ENCODE measurements around the gene ABHD15. TPM values are rescaled to one million over a fixed set of nuclear protein-coding genes. Genes with fewer than 3 reads are reported as not detected.

Gene ABHD15
- total and polyA plus RNA-seq, 9 of the 15 experiments (the other 6 are each of a cell fraction or from before 2014, with no cell fraction given): 0.85 to 4.2 (median 2.1) TPM

DNA sequence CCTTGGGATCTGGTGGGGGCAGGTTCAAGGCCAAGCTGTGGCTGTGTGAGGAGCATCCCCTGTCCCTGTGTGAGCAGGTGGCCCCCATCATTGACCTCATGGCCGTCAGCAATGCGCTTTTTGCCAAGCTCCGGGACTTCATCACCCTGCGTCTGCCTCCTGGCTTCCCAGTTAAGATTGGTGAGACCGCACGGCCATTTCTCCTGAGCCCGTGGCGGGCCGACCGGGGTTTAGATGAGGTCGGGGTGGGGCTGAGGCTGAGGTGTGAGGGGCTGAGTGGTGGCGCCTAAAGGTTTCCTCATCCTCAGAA, 45.2 kb upstream of the ABHD15 start:
- ATAC-seq (no peak), FAIRE-seq (no peak), DNase-seq (ENCODE audit: extremely low read depth in 1 of 4, low spot score in 3 of 4) (no peak)
- Histone ChIP-seq H3K4me3 (no peak overlapping the region), H3K27me3 (ENCODE audit: control insufficient read depth in 2 of 2, insufficient read depth in 2 of 2, low read length in 2 of 2) (no peaks in the 10 kb centered on the region), H3K4me2 (ENCODE audit: insufficient read depth, low read length) (no peak overlapping the region), H2AFZ (ENCODE audit: low read depth, low read length) (no peak overlapping the region), H3K9ac (ENCODE audit: insufficient read depth in 1 of 2, low read depth in 2 of 2, low read length in 2 of 2) (no peak overlapping the region), H3K27ac (ENCODE audit: extremely low read depth, low read depth, low read length) (no peak overlapping the region), H3K9me3 (replicated peaks; ENCODE audit: control insufficient read depth, insufficient read depth, low read depth, low read length) (no peaks in the 10 kb centered on the region), H3K36me3 (ENCODE audit: control insufficient read depth, insufficient read depth, low read length) (peaks cover 3% of the 10 kb centered on the region; the same call in 1 of the 3 replicates), H3K79me2 (ENCODE audit: control insufficient read depth, insufficient read depth, low read length) (no peaks in the 10 kb centered on the region), H3K4me1 (replicated peaks in 1 of 2; ENCODE audit: control insufficient read depth in 2 of 2, insufficient read depth in 2 of 2, low read length in 2 of 2) (peaks cover 12 to 50% of the 10 kb centered on the region in 2 experiments; a peak in 4 of 5 replicates), H4K20me1 (replicated peaks; ENCODE audit: control insufficient read depth, insufficient read depth, low read length) (no peaks in the 10 kb centered on the region; the same call in 1 of the 2 replicates), H3K9me1 (ENCODE audit: control insufficient read depth, insufficient read depth, low read length) (peaks cover 7% of the 10 kb centered on the region)
- intact Hi-C loops (cut with micrococcal nuclease) (loop anchor here (10.0 kb wide), 1 partner anchor 467 kb away; no protein-coding TSS in a partner anchor), in situ Hi-C loops (cut with MboI) (no loop called here)
- ChIA-PET POLR2A (interaction anchor here (1.2 kb wide), 1 partner anchor 16 kb away, joined by 3 read pairs; no protein-coding TSS in a partner anchor), CTCF (ENCODE audit: low intra/inter-chr PET ratio) (no interaction called here)
- no TSS peak for BruUV-seq (replicated peaks)
- TF ChIP-seq, protein P1, sequence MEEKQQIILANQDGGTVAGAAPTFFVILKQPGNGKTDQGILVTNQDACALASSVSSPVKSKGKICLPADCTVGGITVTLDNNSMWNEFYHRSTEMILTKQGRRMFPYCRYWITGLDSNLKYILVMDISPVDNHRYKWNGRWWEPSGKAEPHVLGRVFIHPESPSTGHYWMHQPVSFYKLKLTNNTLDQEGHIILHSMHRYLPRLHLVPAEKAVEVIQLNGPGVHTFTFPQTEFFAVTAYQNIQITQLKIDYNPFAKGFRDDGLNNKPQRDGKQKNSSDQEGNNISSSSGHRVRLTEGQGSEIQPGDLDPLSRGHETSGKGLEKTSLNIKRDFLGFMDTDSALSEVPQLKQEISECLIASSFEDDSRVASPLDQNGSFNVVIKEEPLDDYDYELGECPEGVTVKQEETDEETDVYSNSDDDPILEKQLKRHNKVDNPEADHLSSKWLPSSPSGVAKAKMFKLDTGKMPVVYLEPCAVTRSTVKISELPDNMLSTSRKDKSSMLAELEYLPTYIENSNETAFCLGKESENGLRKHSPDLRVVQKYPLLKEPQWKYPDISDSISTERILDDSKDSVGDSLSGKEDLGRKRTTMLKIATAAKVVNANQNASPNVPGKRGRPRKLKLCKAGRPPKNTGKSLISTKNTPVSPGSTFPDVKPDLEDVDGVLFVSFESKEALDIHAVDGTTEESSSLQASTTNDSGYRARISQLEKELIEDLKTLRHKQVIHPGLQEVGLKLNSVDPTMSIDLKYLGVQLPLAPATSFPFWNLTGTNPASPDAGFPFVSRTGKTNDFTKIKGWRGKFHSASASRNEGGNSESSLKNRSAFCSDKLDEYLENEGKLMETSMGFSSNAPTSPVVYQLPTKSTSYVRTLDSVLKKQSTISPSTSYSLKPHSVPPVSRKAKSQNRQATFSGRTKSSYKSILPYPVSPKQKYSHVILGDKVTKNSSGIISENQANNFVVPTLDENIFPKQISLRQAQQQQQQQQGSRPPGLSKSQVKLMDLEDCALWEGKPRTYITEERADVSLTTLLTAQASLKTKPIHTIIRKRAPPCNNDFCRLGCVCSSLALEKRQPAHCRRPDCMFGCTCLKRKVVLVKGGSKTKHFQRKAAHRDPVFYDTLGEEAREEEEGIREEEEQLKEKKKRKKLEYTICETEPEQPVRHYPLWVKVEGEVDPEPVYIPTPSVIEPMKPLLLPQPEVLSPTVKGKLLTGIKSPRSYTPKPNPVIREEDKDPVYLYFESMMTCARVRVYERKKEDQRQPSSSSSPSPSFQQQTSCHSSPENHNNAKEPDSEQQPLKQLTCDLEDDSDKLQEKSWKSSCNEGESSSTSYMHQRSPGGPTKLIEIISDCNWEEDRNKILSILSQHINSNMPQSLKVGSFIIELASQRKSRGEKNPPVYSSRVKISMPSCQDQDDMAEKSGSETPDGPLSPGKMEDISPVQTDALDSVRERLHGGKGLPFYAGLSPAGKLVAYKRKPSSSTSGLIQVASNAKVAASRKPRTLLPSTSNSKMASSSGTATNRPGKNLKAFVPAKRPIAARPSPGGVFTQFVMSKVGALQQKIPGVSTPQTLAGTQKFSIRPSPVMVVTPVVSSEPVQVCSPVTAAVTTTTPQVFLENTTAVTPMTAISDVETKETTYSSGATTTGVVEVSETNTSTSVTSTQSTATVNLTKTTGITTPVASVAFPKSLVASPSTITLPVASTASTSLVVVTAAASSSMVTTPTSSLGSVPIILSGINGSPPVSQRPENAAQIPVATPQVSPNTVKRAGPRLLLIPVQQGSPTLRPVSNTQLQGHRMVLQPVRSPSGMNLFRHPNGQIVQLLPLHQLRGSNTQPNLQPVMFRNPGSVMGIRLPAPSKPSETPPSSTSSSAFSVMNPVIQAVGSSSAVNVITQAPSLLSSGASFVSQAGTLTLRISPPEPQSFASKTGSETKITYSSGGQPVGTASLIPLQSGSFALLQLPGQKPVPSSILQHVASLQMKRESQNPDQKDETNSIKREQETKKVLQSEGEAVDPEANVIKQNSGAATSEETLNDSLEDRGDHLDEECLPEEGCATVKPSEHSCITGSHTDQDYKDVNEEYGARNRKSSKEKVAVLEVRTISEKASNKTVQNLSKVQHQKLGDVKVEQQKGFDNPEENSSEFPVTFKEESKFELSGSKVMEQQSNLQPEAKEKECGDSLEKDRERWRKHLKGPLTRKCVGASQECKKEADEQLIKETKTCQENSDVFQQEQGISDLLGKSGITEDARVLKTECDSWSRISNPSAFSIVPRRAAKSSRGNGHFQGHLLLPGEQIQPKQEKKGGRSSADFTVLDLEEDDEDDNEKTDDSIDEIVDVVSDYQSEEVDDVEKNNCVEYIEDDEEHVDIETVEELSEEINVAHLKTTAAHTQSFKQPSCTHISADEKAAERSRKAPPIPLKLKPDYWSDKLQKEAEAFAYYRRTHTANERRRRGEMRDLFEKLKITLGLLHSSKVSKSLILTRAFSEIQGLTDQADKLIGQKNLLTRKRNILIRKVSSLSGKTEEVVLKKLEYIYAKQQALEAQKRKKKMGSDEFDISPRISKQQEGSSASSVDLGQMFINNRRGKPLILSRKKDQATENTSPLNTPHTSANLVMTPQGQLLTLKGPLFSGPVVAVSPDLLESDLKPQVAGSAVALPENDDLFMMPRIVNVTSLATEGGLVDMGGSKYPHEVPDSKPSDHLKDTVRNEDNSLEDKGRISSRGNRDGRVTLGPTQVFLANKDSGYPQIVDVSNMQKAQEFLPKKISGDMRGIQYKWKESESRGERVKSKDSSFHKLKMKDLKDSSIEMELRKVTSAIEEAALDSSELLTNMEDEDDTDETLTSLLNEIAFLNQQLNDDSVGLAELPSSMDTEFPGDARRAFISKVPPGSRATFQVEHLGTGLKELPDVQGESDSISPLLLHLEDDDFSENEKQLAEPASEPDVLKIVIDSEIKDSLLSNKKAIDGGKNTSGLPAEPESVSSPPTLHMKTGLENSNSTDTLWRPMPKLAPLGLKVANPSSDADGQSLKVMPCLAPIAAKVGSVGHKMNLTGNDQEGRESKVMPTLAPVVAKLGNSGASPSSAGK (IDR thresholded peaks at IDR 0.05): no peak
- 85% methylated on average over 7 of the region's 12 CpGs for WGBS (ENCODE audit: insufficient coverage, low coverage, missing lambda C conversion rate)
